ENCODE results near the gene MECR. TPM values are rescaled to one million over a fixed set of nuclear protein-coding genes. Genes with fewer than 3 reads are reported as not detected.
A peak's percentile ranks its signal among the peaks of the same experiment; 100 is the strongest.

The MECR gene
- total and polyA plus RNA-seq, 11 donors = 19.6 to 37.4 (median 33.1) TPM

DNA sequence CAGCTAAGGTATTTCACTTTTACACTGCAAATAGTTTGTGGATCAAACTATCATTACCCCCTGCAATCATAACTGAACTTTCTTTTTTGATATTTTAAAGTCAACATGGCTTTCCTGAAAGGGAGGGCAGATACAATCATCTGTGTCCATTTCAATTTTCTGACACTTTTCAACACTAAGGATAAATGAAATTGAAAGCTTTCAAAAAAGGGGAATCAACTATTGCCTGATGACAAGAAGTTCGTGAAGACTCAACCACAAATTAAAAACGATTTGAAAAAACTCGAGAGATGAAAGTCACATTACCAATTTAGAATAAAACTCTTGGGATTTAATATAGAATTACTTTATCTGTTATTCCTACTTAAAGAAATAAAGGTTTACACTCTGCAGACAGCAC is 60.8 kb downstream of the MECR start:
- Histone ChIP-seq H3K27ac (peak overlapping the region in 1 of 12 donors; percentile 43), H3K9me3 (no peaks in the 10 kb centered on the region), H3K27me3 (no peaks in the 10 kb centered on the region), H3K4me3 (no peak overlapping the region), H3K36me3 (peaks cover 0 to 56% (median 31%) of the 10 kb centered on the region in 9 donors), H3K4me1 (peaks cover 2 to 67% (median 40%) of the 10 kb centered on the region in 12 donors)
- DNase-seq (no peak), ATAC-seq (no peak)
- 68 to 73% (median 71%) methylated on average over 3 of the region's 3 CpGs for WGBS, 4 donors
- TF ChIP-seq, protein P1, sequence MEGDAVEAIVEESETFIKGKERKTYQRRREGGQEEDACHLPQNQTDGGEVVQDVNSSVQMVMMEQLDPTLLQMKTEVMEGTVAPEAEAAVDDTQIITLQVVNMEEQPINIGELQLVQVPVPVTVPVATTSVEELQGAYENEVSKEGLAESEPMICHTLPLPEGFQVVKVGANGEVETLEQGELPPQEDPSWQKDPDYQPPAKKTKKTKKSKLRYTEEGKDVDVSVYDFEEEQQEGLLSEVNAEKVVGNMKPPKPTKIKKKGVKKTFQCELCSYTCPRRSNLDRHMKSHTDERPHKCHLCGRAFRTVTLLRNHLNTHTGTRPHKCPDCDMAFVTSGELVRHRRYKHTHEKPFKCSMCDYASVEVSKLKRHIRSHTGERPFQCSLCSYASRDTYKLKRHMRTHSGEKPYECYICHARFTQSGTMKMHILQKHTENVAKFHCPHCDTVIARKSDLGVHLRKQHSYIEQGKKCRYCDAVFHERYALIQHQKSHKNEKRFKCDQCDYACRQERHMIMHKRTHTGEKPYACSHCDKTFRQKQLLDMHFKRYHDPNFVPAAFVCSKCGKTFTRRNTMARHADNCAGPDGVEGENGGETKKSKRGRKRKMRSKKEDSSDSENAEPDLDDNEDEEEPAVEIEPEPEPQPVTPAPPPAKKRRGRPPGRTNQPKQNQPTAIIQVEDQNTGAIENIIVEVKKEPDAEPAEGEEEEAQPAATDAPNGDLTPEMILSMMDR (IDR thresholded peaks at IDR 0.05) = no peak
- no peak for TF ChIP-seq POLR2A (IDR thresholded peaks at IDR 0.05)
- intact Hi-C loops (cut with DNase I) = loop anchor here in 2 of 10 donors (5.0 to 10.0 kb wide), 2 partner anchors 33 to 45 kb away; partner anchors contain the start of gene TMEM200B (in 1 of the 2)

DNA sequence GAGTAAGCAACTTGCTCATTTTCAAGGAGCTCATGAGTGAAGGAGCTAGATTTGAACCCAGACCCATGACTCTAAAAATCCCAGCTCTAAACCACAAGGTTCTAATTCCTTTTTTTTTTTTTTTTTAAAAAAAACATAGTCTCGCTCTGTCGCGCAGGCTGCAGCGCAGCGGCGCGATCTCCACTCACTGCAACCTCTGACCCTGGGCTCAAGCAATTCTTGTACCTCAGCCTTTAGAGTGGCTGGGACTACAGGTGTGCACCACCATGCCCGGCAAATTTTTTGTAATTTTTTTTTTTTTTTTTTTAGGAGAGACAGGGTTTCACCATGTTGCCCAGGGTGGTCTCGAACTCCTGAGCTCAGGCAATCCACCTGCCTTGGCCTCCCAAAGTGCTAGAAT is 62.8 kb downstream of the MECR start:
- DNase-seq (no peak), ATAC-seq (no peak)
- H3K4me3 ChIP-seq = no peak overlapping the region
- intact Hi-C loops (cut with DNase I) = no loop called here
- 97 to 99% (median 98%) methylated on average over 9 of the region's 9 CpGs for WGBS, 4 donors
- H3K27me3 ChIP-seq = no peaks in the 10 kb centered on the region
- H3K27ac ChIP-seq = no peak overlapping the region
- peaks cover 0 to 77% (median 48%) of the 10 kb centered on the region in 9 donors for H3K36me3 ChIP-seq
- peaks cover 2 to 77% (median 42%) of the 10 kb centered on the region in 12 donors for H3K4me1 ChIP-seq
- no peaks in the 10 kb centered on the region for H3K9me3 ChIP-seq
- TF ChIP-seq, protein P1 (IDR thresholded peaks at IDR 0.05) = no peak
- TF ChIP-seq POLR2A (IDR thresholded peaks at IDR 0.05) = no peak

DNA sequence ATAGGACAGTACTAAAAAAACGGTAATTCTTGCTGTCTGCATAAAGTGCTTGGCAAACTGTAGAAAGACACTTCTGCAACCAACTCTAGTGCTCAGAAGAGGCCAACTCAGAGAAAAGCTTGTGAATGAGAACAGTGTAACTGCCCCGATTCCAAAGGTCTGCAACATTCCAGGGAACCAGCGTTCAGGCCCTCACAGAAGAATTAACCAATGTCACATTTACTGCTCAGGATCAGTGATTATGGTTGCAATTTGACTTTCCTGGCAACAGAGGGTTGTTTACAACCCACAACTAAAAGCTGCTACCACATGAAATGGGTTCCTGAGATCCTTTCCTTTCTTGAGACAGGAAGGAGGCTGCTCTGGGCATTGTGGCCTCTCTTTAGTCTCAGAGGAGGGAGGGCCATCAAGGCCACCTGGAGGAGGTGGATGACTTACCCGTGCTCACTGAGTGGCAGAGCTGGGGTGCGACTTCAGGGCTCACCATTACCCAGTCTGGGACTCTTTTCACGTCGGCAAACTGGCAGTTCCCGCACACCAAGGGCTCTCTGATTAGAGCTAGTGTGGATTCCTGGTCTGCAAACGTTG is 64.3 kb downstream of the MECR start:
- Histone ChIP-seq H3K27ac (no peak overlapping the region), H3K36me3 (peaks cover 0 to 85% (median 48%) of the 10 kb centered on the region in 9 donors), H3K4me1 (peaks cover 6 to 81% (median 48%) of the 10 kb centered on the region in 12 donors), H3K27me3 (no peaks in the 10 kb centered on the region), H3K4me3 (no peak overlapping the region), H3K9me3 (no peaks in the 10 kb centered on the region)
- ATAC-seq = no peak
- 57 to 74% (median 71%) methylated on average over 8 to 9 of the region's 9 CpGs for WGBS, 4 donors
- intact Hi-C loops (cut with DNase I) = no loop called here
- DNase-seq = no peak
- TF ChIP-seq, protein P1 (IDR thresholded peaks at IDR 0.05) = no peak
- TF ChIP-seq POLR2A (IDR thresholded peaks at IDR 0.05) = no peak

DNA sequence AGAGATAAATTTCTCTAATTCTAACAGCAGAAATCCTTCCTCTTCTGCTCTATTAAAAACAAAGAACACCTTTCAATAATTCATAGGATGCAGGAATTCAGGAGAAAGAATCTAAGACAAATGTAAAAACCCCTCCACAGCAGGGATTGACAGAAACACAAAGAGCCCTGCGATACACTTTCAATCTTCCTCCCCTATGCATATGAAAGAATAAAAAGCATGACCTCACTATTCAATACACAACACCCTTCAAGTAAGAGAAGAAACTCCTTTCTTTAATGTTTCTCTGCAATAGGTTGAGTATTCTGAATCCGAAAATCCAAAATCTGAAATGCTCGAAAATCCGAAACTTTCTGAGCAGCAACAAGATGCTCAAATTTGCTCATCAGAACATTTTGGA is 66.1 kb downstream of the MECR start:
- Histone ChIP-seq H3K4me1 (peaks cover 4 to 81% (median 40%) of the 10 kb centered on the region in 12 donors), H3K27ac (no peak overlapping the region), H3K27me3 (no peaks in the 10 kb centered on the region), H3K9me3 (no peaks in the 10 kb centered on the region), H3K36me3 (peaks cover 0 to 94% (median 61%) of the 10 kb centered on the region in 9 donors), H3K4me3 (no peak overlapping the region)
- ATAC-seq (no peak), DNase-seq (no peak)
- no peak for TF ChIP-seq POLR2A (IDR thresholded peaks at IDR 0.05)
- TF ChIP-seq, protein P1 (IDR thresholded peaks at IDR 0.05) = no peak
- intact Hi-C loops (cut with DNase I) = no loop called here
- 85 to 95% (median 92%) methylated on average over 4 of the region's 4 CpGs for WGBS, 4 donors
